GM21423 (cell line): ENCODE results near the gene GSTT2B.
"Not testable (repeated sequence)": the region's sequence is repeated elsewhere in the genome, so short reads cannot be mapped to it uniquely, and the experiment has no call there.

Source experiments
- ATAC-seq: cut with Tn5 transposase; IDR thresholded peaks from one replicate; pipeline ENCODE4 v1.9.1; 2021; ENCODE audit warnings: mild to moderate bottlenecking, moderate library complexity; ENCODE audit not compliant: unreplicated experiment

Gene GSTT2B

DNA sequence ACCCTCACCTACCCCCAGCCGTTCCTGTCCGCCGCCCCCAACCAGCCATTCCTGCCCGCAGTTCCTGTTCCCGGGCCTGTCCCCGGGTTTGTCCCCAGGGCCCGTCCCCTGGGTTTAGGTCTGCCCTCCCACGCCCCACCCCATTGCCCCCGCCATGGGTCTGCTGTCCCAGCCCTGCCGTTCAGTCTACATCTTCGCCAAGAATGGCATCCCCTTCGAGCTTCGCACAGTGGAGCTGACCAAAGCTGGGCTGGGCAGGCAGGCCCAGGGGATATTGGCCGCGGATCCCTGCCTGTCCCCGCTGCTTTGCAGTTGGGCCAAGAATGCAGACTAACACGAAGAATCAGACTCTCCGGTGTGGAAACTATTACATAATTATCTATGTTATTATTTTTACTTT, 11.2 kb downstream of the GSTT2B start:
- ATAC-seq = not testable (repeated sequence)

GRCh38 chr22:23947391-23947790, 13.6 kb downstream of the GSTT2B start:
- ATAC-seq = not testable (repeated sequence)

- ATAC-seq = not testable (repeated sequence)
Measured at GRCh38 chr22:23940166-23940565, 20.8 kb downstream of the GSTT2B start.

- no peak for ATAC-seq
Measured at GRCh38 chr22:23939017-23939357, 22.0 kb downstream of the GSTT2B start.

- ATAC-seq = no peak
Measured at GRCh38 chr22:23938328-23939016, 22.5 kb downstream of the GSTT2B start.

- no peak for ATAC-seq
Measured at GRCh38 chr22:23926561-23926960, 34.4 kb downstream of the GSTT2B start.

DNA sequence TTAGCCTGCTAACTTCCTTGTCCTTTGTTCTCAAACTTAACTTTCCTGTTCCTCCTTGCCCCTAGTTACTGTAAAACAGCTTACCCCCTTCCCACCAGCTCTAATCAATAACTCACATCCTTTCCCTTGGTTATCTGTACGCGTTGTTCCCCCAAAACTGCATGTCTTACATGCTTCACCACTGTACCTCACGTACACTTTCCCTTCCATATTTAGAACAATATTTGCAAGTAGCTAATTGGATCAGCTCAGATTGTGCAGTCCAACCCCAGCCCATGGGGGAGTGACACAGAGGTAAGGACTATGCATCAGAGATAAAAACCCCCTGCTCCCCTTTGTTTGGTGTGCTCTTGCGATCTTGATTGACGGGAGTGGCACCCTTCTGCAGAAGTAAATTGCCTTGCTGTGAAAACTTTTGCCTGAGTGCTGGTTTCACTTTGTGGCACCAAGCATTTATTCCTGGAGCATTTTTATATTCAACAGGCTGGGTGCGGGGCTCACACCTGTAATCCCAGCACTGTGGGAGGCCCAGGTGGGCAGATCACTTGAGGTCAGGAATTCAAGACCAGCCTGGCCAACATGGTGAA, 35.9 kb downstream of the GSTT2B start:
- ATAC-seq = no peak

DNA sequence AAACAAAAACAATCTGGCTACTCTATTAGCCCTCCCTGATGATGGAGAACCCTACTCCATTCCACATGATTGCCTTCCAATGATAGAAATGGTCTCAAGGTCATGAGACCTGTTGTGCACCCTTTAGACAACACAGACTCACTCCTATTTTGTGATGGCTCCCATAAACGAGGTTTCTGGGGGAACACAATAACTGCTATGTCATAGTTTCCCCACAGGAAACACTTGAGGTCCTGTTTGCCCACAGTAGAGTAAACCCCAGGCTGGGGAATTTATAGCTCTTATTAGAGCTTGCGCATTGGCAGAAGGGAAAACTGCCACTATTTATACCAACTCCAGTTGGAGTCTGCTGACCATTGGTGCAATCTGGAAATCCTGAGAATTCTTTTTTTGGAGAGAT, 38.1 kb downstream of the GSTT2B start:
- no peak for ATAC-seq

GRCh38 chr22:23921586-23922201, 39.3 kb downstream of the GSTT2B start:
- ATAC-seq = not testable (repeated sequence)

- not testable (repeated sequence) for ATAC-seq
Measured at GRCh38 chr22:23920267-23920611, 40.8 kb downstream of the GSTT2B start.

DNA sequence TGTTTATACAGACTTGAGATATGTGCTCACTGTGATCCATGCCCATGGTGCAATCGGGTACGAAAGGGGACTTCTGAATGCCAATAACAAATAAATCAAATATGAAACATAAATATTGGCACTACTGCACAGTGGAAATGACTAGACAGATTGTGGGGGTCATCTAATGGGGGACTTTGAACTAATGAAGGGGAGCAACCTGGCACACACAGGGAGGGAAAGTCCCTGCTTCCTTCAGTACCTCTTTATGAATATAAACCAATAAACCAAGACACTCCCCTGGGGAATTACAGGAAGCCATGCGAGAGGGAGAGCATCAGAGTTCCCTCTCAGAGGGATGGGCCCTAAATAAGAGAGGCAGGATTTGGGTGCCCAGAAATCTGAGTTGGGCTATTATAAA, 45.7 kb downstream of the GSTT2B start:
- ATAC-seq = no peak

DNA sequence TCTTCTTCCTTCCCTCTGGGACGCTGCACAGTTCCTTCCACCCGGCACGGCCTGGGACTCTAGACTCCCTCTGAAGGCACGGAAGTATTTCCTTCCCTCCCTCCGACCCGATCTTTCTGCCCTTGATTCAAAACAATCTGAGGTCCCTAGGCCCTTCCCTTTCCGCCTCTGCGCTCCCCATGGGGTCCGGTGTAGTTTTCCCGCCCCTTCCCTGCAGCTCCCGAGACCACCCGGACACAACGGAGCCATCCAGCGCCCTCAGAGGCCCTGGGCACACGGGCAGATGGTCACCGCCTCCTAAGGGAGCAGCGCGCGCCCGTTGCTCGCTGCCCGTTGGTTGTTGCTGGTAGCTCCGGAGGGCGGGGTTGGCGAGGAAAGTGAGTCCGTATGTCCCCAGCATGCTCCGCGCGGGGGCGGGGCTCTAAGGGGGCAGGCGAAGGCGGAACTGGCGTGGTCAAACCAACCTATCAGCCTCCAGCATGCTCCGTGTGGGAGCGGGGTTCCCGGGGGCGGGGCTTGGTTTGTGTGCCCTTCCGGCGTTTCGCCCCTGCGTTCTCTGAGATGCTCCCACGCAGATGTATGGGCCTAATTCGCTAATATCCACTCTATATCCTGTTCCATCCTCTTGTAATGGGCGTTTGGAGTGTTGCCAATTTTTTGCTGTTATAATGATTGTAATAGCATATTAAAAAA, 47.2 kb downstream of the GSTT2B start:
- peak; percentile 95 for ATAC-seq

GRCh38 chr22:23913306-23913660, 47.7 kb downstream of the GSTT2B start:
- ATAC-seq = no peak

GRCh38 chr22:23912293-23912903, 48.6 kb downstream of the GSTT2B start:
- no peak for ATAC-seq

- no peak for ATAC-seq
Measured at GRCh38 chr22:23911318-23911980, 49.5 kb downstream of the GSTT2B start.

DNA sequence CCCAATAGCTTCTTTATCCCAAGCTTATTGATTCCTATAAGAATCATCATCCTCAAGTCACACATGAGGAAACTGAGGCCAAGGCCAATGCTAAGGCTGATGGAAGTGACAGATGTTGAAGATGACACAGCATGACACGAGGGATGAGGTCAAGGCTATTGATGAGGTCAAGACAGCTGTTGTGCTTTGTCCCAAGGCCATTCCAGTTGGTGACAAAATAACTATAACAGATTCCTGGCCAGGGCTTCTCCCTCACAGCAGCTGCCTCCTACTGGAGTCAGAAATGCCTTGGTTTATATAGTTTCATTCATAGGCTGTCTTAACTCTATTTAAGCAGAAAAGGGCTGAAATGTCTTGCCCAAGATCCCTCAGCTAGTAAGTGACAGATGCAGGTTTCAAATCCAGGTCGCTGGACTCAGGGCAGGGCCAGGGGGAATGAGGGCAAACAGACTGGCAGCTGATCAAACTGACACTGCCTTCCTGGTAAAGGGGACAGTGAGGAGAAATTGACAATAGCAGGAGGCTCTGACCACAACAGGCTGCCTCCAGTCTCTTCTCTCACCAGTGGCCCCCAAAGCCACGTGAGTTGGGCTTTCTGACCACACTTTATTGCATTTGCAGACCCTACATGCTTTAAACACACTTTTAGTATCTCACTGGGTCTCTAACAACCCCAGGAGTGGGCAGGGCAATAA, 50.4 kb downstream of the GSTT2B start:
- ATAC-seq = no peak

GRCh38 chr22:23909296-23909898, 51.6 kb downstream of the GSTT2B start:
- ATAC-seq = no peak

- no peak for ATAC-seq
Measured at GRCh38 chr22:23908587-23909205, 52.3 kb downstream of the GSTT2B start.

DNA sequence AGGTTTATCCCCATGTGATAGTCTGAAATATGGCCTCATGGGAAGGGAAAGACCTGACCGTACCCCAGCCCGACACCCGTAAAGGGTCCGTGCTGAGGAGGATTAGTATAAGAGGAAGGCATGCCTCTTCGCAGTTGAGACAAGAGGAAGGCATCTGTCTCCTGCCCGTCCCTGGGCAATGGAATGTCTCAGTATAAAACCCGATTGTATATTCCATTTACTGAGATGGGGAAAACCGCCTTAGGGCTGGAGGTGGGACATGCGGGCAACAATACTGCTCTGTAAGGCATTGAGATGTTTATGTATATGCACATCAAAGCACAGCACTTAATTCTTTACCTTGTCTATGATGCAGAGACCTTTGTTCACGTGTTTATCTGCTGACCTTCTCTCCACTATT, 53.6 kb downstream of the GSTT2B start:
- ATAC-seq = not testable (repeated sequence)
